Stimulated activated CD4-positive, alpha-beta T cell treated with anti-CD3 and anti-CD28 coated beads, TNF-alpha, amount 100 ng/mL, for 1 hour (primary cell): Measurements from ENCODE around the gene LRRC8D.
"Not testable (repeated sequence)": the region's sequence is repeated elsewhere in the genome, so short reads cannot be mapped to it uniquely, and the experiment has no call there.

Experiments used
- DNase-seq, 3 donors: peaks; one replicate each; pipeline ENCODE4 v3.0.0-alpha.2; 2020; ENCODE audit warnings: low read depth in 3 of 3, low spot score in 1 of 3

LRRC8D gene

DNA sequence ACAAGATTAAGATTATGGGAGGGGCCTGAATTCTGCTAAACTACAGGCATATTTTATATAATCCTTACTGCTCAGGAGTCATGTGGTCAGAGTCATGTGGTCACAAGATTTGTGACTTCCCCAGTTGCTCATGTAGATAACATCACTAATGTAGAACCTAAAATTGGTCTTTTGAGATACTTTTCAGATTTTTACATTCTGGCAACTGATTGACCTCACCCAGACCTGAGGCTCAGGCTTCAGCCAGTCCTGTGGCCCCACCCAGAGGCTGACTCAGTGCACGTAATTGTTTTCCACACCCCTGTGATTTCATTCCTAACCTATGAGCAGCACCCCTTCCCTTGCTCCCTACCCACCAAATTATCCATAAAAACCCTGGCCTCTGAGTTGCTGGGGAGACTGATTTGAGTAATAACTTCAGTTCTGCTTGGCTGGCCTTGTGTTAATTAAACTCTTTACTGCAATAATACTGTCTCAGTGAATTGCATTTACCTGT lies 132.3 kb downstream of the LRRC8D start:
- peak in 1 of 3 donors; percentile 4 for DNase-seq

- no peak for DNase-seq
Observed at GRCh38 chr1:89953929-89954328, 133.1 kb downstream of the LRRC8D start.

- no peak for DNase-seq
Observed at GRCh38 chr1:89954401-89954800, 133.6 kb downstream of the LRRC8D start.

GRCh38 chr1:89955311-89956205 lies 134.7 kb downstream of the LRRC8D start:
- no peak for DNase-seq

GRCh38 chr1:89957107-89957506 lies 136.3 kb downstream of the LRRC8D start:
- no peak for DNase-seq

DNA sequence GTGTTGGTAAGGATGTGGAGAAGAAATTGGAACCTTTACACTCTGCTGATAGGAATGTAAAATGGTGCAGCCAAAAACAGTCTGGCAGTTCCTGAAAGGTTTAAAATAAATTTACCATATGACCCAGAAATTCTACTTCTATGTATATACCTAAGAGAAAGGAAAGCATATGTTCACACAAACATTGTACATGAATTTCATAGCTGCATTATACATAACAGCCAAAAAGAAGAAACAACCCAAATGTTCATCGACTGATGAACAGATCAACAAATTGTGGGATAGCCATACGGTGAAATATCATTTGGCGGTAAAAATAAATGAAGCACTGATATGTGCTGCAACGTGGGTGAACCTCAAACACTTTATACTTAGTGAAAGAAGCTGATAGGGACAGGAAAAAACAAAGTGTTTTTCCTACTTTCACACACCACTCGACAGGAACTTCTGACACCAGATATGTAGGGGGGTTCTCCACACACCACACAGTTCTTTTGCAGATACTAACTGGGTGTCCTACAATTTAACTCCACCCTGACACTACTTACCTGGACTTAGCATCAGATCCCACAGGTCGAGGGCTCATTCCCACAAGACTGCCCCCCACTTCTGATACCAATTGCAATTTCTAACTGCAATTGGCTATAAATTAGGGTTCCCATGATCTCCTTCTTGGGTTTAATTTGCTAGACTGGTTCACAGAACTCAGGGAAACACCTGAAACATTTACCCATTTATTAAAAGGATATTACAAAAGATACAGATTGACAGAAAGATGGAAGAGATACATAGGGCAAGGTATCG lies 138.2 kb downstream of the LRRC8D start:
- no peak for DNase-seq

GRCh38 chr1:89959719-89960118 lies 138.9 kb downstream of the LRRC8D start:
- DNase-seq: no peak

GRCh38 chr1:89962024-89962741 lies 141.4 kb downstream of the LRRC8D start:
- DNase-seq: no peak

GRCh38 chr1:89962742-89963075 lies 141.9 kb downstream of the LRRC8D start:
- DNase-seq: no peak

GRCh38 chr1:89965193-89965768 lies 144.4 kb downstream of the LRRC8D start:
- no peak for DNase-seq

DNA sequence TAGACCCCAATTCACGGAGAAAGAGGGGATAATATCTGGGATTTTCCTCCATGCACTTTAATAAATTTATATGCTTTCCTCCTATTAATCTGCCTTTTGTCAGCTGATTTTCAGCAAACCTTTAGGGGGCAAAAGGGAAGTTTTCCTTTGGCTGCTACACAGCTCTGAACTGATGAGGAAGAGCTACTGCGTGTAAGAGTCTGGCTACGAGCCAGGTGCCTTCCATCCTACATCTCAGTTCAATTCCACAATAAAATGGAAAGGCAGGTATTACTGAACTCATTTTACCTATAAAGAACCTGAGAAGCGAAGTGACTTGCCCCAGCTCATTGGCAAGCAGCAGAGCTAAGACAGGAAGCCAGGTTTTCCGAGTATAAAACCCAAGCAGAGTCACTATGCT lies 145.8 kb downstream of the LRRC8D start:
- no peak for DNase-seq

GRCh38 chr1:89971600-89971999 lies 150.8 kb downstream of the LRRC8D start:
- DNase-seq: no peak

DNA sequence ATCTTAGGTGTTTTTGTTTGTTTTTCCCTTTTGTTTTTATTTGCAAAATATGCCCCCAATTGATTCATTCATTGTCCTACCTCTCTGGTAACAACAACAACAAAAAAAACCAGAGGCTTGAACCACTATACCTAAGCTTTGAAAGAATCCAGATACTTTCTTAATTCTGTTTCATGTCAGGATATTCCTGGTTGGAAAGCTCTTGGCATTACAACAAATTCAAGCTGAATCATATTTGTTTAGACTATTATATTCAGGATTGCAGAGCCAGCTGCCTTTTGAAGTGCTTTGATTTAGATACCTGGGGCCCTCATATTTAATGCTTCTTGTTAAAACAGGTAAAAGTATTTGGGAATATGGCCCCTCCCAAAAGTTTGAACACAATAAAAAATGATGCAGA lies 151.2 kb downstream of the LRRC8D start:
- no peak for DNase-seq

DNA sequence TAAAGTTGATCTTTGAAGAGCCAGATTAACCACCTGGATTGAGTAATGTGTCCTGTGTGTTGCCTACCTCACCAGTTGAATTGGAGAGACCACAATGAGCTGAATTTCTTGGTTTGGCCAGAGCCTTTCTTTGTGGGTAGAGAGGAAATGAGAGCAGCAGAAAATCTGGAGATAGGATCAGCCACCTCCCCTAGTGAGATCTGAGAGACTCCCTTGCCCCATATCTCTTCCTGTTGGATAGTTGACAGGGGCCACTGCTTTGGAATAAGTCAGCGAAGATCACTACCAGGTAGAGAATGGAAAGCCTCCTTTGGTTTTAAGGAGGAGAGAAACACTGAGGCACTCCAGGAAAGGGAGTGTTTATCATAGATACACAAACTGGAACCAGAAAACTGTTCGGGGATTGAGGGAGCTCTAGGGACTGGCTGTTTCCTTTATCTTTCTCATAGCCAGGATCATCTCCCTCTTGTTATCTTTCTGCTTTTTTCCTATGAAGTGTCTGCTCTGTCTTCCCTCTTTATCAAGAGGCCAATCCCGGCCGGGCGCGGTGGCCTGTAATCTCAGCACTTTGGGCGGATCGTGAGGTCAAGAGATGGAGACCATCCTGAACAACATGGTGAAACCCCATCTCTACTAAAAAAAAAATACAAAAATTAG lies 152.8 kb downstream of the LRRC8D start:
- DNase-seq: no peak

DNA sequence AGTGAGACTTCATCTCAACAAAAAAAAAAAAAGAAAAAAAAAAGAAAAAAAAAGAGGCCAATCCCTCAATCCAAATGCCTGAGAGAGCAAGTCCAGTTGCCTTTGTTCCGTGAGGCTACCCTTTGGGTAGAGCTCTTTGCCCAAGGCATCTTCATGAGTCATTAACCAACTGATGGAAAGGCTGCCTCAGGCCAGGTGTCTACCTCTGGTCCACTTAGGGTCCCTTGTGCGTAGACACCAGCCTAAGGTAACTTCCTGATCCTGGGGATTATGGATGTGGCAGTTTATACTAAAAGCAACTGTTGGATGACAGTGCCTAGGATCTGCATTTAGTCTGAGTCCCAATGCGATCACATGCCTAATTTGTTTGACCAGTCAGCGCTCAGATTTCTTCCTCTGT lies 153.4 kb downstream of the LRRC8D start:
- no peak for DNase-seq

- DNase-seq: no peak
Observed at GRCh38 chr1:89974696-89975470, 154.1 kb downstream of the LRRC8D start.

GRCh38 chr1:89975540-89976125 lies 154.8 kb downstream of the LRRC8D start:
- DNase-seq: no peak

- no peak for DNase-seq
Observed at GRCh38 chr1:89978755-89979154, 157.9 kb downstream of the LRRC8D start.

DNA sequence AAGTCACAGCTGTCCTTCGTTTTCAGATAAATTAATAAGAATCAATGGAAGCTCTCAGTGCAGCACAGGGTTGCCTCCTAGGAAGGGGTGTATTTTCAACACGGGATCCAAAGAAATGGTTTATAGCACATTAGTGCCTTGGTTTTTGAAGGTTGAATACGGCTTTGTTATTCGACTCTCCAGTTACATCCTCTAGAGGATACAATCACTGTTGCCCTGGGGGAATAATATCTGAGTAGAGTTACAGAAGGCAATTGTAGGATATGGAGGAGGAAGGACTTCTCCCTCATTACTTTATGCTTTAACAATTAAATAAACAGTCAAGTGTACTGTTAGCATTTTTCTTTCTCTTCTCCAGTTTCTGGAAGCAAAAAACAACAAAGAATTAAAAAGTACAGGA lies 159.8 kb downstream of the LRRC8D start:
- DNase-seq: no peak

- DNase-seq: not testable (repeated sequence)
Observed at GRCh38 chr1:89982846-89983245, 162.0 kb downstream of the LRRC8D start.
